Osteoblast (primary cell): Measurements from ENCODE around the gene ANAPC10. TPM values are rescaled to one million over a fixed set of nuclear protein-coding genes. Genes with fewer than 3 reads are reported as not detected.

Experiments used
- DNase-seq: peaks from one replicate; pipeline ENCODE4 v3.0.0; 2011; ENCODE audit warnings: low spot score, mixed read lengths; ENCODE audit not compliant: insufficient read length; ENCODE audit errors: missing footprints
- H2AFZ ChIP-seq: 2 replicates; pipeline ENCODE4 v1.6.0; 2011; ENCODE audit warnings: mild to moderate bottlenecking, low read length
- H3K27ac ChIP-seq: 2 replicates; pipeline ENCODE4 v1.5.1; 2011; ENCODE audit warnings: mild to moderate bottlenecking, low read depth, low read length, moderate library complexity
- H3K27me3 ChIP-seq: 2 replicates; pipeline ENCODE4 v1.6.0; 2012; ENCODE audit warnings: mild to moderate bottlenecking, control low read depth, inconsistent platforms, low read length, moderate library complexity; ENCODE audit not compliant: insufficient read depth
- H3K36me3 ChIP-seq: 2 replicates; pipeline ENCODE4 v1.5.1; 2011; ENCODE audit warnings: mild to moderate bottlenecking, low read length, control low read depth, moderate library complexity; ENCODE audit not compliant: insufficient read depth
- H3K4me1 ChIP-seq: 2 replicates; pipeline ENCODE4 v1.5.1; 2011; ENCODE audit warnings: mild to moderate bottlenecking, low read length, control low read depth, moderate library complexity; ENCODE audit not compliant: insufficient read depth
- H3K4me2 ChIP-seq: 2 replicates; pipeline ENCODE4 v1.6.0; 2011; ENCODE audit warnings: mild to moderate bottlenecking, low read length; ENCODE audit not compliant: insufficient read depth
- H3K4me3 ChIP-seq: fragments of 200-600 bp; sonication (generic); 3 replicates; pipeline ENCODE4 v1.5.1; 2012; ENCODE audit warnings: mild to moderate bottlenecking, low read length, inconsistent platforms; ENCODE audit not compliant: insufficient read depth
- H3K79me2 ChIP-seq: 2 replicates; pipeline ENCODE4 v1.6.0; 2012; ENCODE audit warnings: mild to moderate bottlenecking, low read length, control low read depth, inconsistent platforms; ENCODE audit not compliant: insufficient read depth
- H3K9me3 ChIP-seq: 2 replicates; pipeline ENCODE4 v1.5.1; 2011; ENCODE audit warnings: low read depth, low read length, control low read depth
- H4K20me1 ChIP-seq: 2 replicates; pipeline ENCODE4 v1.6.0; 2012; ENCODE audit warnings: mild to moderate bottlenecking, low read length, control low read depth; ENCODE audit not compliant: insufficient read depth
- CTCF ChIP-seq: IDR thresholded peaks from 2 replicates; pipeline ENCODE4 v1.5.1; 2011; ENCODE audit warnings: mild to moderate bottlenecking, low read depth, low read length, moderate library complexity; ENCODE audit errors: extremely low read depth
- total RNA-seq: library from RNA; depleted of rRNA; stranded (reverse); fragments of >200 nt; gene quantifications from 2 replicates; pipeline ENCODE4 v1.2.3, GENCODE V29; 2012

ANAPC10 gene
- total RNA-seq, 1 donor: 22.8 TPM

DNA sequence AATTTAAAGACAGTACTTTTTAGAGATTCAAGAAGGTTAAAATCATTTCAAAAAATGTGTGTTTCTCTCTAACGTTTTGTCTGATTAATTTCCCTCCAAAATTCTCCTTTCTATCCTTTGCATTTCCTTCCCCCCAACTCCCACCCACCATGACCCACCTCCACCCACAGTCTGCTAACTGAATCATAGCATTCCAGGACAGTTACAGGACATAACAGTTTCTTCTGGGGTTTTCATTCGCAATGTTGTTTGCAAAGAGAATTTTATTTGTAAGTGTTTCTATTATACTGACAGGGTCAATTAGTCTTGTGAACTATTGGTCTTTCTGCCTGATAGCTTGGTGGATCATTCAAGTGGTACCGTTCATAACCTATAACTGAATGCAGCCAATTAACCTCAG lies 53.7 kb downstream of the ANAPC10 start:
- Histone ChIP-seq H3K27me3 (no peaks in the 10 kb centered on the region), H3K4me3 (no peak overlapping the region), H3K4me2 (peak overlapping the region; percentile 46), H3K4me1 (peaks cover 20% of the 10 kb centered on the region), H2AFZ (no peak overlapping the region), H4K20me1 (no peaks in the 10 kb centered on the region), H3K79me2 (peaks cover 5% of the 10 kb centered on the region), H3K36me3 (no peaks in the 10 kb centered on the region), H3K9me3 (no peaks in the 10 kb centered on the region), H3K27ac (peak overlapping the region; percentile 6)
- no peak for TF ChIP-seq CTCF
- DNase-seq: peak; percentile 23

DNA sequence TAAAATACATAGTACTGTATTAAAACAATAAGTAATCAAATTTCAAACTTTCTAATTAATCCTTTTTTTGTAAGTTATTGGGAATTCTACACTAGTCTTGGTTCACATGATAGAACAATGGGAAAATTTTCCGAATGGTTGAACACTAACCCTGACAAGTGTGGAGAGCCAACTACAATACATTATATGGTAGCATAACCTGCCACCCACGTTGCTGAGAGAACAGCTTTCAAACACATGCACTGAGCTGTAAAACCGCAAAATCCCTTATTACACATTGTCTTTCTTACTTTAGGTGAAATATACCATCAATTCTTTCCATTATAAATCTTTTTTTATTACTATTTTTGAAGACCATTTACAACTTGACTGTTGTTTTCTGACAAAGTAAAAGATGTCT lies 54.7 kb downstream of the ANAPC10 start:
- H3K4me1 ChIP-seq: peaks cover 18% of the 10 kb centered on the region
- no peak overlapping the region for H2AFZ ChIP-seq
- TF ChIP-seq CTCF: no peak
- no peaks in the 10 kb centered on the region for H3K27me3 ChIP-seq
- H3K79me2 ChIP-seq: peaks cover 5% of the 10 kb centered on the region
- no peak overlapping the region for H3K4me2 ChIP-seq
- no peak for DNase-seq
- no peaks in the 10 kb centered on the region for H3K9me3 ChIP-seq
- no peak overlapping the region for H3K4me3 ChIP-seq
- no peaks in the 10 kb centered on the region for H3K36me3 ChIP-seq
- H4K20me1 ChIP-seq: no peaks in the 10 kb centered on the region
- H3K27ac ChIP-seq: no peak overlapping the region

GRCh38 chr4:145042601-145043285 lies 55.3 kb downstream of the ANAPC10 start:
- Histone ChIP-seq H3K79me2 (peaks cover 5% of the 10 kb centered on the region), H4K20me1 (no peaks in the 10 kb centered on the region), H3K9me3 (no peaks in the 10 kb centered on the region), H3K27ac (no peak overlapping the region), H3K36me3 (no peaks in the 10 kb centered on the region), H2AFZ (no peak overlapping the region), H3K4me3 (no peak overlapping the region), H3K4me2 (no peak overlapping the region), H3K4me1 (peaks cover 18% of the 10 kb centered on the region), H3K27me3 (no peaks in the 10 kb centered on the region)
- no peak for DNase-seq
- no peak for TF ChIP-seq CTCF

- Histone ChIP-seq H3K27ac (no peak overlapping the region), H3K27me3 (no peaks in the 10 kb centered on the region), H3K4me1 (peaks cover 14% of the 10 kb centered on the region), H3K4me3 (no peak overlapping the region), H3K79me2 (peaks cover 3% of the 10 kb centered on the region), H4K20me1 (no peaks in the 10 kb centered on the region), H3K36me3 (no peaks in the 10 kb centered on the region), H3K4me2 (no peak overlapping the region), H2AFZ (no peak overlapping the region), H3K9me3 (no peaks in the 10 kb centered on the region)
- DNase-seq: no peak
- TF ChIP-seq CTCF: no peak
Observed at GRCh38 chr4:145041378-145041777, 56.6 kb downstream of the ANAPC10 start.
